ENCODE measurements around the gene LTN1. TPM values are rescaled to one million over a fixed set of nuclear protein-coding genes. Genes with fewer than 3 reads are reported as not detected.

The LTN1 gene
- total RNA-seq, 1 experiment from 2014 or later: 8.7 TPM

- TF ChIP-seq YY1 (IDR thresholded peaks at IDR 0.05; ENCODE audit: extremely low read depth, insufficient replicate concordance, low read depth, low read length): no peak
- no peak for TF ChIP-seq CBX3 (IDR thresholded peaks at IDR 0.05; ENCODE audit: low read depth)
- no peak for TF ChIP-seq CEBPB (IDR thresholded peaks at IDR 0.05; ENCODE audit: low read depth)
- no peak for TF ChIP-seq ATF3 (IDR thresholded peaks at IDR 0.05)
- no peak for TF ChIP-seq EZH2 (IDR thresholded peaks at IDR 0.05)
- no peak for TF ChIP-seq POLR2A (IDR thresholded peaks at IDR 0.05; ENCODE audit: borderline replicate concordance, extremely low read depth, insufficient read depth, insufficient read length)
- TF ChIP-seq CTCF (IDR thresholded peaks at IDR 0.05 in 2 of 3, conservative IDR thresholded peaks at IDR 0.05 in 1 of 3; ENCODE audit: borderline replicate concordance in 1 of 3, insufficient read depth in 1 of 3, low read depth in 2 of 3, low read length in 2 of 3): no peak
- TF ChIP-seq POLR2AphosphoS5 (IDR thresholded peaks at IDR 0.05; ENCODE audit: low read depth, low read length): no peak
- no peak for TF ChIP-seq MAX (IDR thresholded peaks at IDR 0.05)
- no peak for TF ChIP-seq ZNF274 (IDR thresholded peaks at IDR 0.05; ENCODE audit: low read depth, low read length)
- TF ChIP-seq SP1 (IDR thresholded peaks at IDR 0.05; ENCODE audit: low read depth): no peak
- TF ChIP-seq ZBTB33 (IDR thresholded peaks at IDR 0.05; ENCODE audit: extremely low read depth, insufficient replicate concordance, low read length): no peak
- TF ChIP-seq FOSL1 (IDR thresholded peaks at IDR 0.05; ENCODE audit: low read depth): no peak
- Histone ChIP-seq H4K20me1 (ENCODE audit: insufficient read depth) (no peaks in the 10 kb centered on the region), H3K9me2 (ENCODE audit: insufficient read depth) (no peaks in the 10 kb centered on the region), H3K9me3 (ENCODE audit: control insufficient read depth in 1 of 2, insufficient read depth in 1 of 2, low read depth in 1 of 2, low read length in 2 of 2) (no peaks in the 10 kb centered on the region), H3K27me3 (ENCODE audit: insufficient read depth, low read length) (no peaks in the 10 kb centered on the region), H3K4me2 (ENCODE audit: low read length) (no peak overlapping the region), H3K4me3 (replicated peaks in 1 of 2; ENCODE audit: low read depth in 1 of 2, low read length in 2 of 2) (no peak overlapping the region), H3K79me2 (ENCODE audit: insufficient read depth, low read length) (peaks cover 25% of the 10 kb centered on the region), H2AFZ (ENCODE audit: low read depth, low read length, poor library complexity, severe bottlenecking) (no peak overlapping the region), H3K36me3 (ENCODE audit: control insufficient read depth in 1 of 2, insufficient read depth in 2 of 2, low read length in 2 of 2) (peaks cover 33 to 40% of the 10 kb centered on the region in 2 experiments), H3K27ac (ENCODE audit: low read depth, low read length) (no peak overlapping the region), H3K9ac (ENCODE audit: low read length) (no peak overlapping the region), H3K4me1 (ENCODE audit: control insufficient read depth in 1 of 2, insufficient read depth in 2 of 2, low read length in 2 of 2) (peaks cover 0 to under 1% of the 10 kb centered on the region in 2 experiments; a peak in 2 of 4 replicates)
- ChIA-PET RAD21 (ENCODE audit: low non-redundant PET in 1 of 2, low total read pairs in 2 of 2, uncharacterized antibody in 2 of 2, unreplicated experiment in 2 of 2) (no interaction called here), POLR2A (no interaction called here), CTCF (no interaction called here)
- ATAC-seq (no peak), DNase-seq (ENCODE audit: low read depth, low spot score) (no peak)
- BruUV-seq (replicated peaks): no TSS peak
- intact Hi-C loops (cut with micrococcal nuclease): no loop called here
These were observed 10.0 kb downstream of the LTN1 start for GRCh38 chr21:28982637-28983036.

Data from HCT116 (cell line).